K562 (cell line): ENCODE measurements around the gene LETM1. TPM values are rescaled to one million over a fixed set of nuclear protein-coding genes. Genes with fewer than 3 reads are reported as not detected.

Experiments used
- CCNT2 ChIP-seq: IDR thresholded peaks from 2 replicates; pipeline ENCODE4 v1.6.1; 2011; ENCODE audit warnings: borderline replicate concordance, low read depth, mild to moderate bottlenecking, moderate library complexity, mixed read lengths, low read length; ENCODE audit not compliant: insufficient read length; ENCODE audit errors: extremely low read depth
- CHCHD3 ChIP-seq: fragments of 250-450 bp; sonication (Bioruptor Pico); IDR thresholded peaks from 2 replicates; pipeline ENCODE4 v2.1.2; 2022; ENCODE audit warnings: mild to moderate bottlenecking
- HMGN3 ChIP-seq: IDR thresholded peaks from 2 replicates; pipeline ENCODE4 v1.6.1; 2011; ENCODE audit warnings: borderline replicate concordance, low read depth, mild to moderate bottlenecking, mixed read lengths, low read length; ENCODE audit not compliant: insufficient read length; ENCODE audit errors: extremely low read depth
- NRF1 ChIP-seq, 2 experiments: fragments of 450-650 bp; IDR thresholded peaks in 1 of 2; conservative IDR thresholded peaks in 1 of 2; 2 replicates each; pipeline ENCODE4 v1.6.1; 2014; ENCODE audit warnings: mild to moderate bottlenecking in 2 of 2
- POLR2G ChIP-seq: fragments of 200-400 bp; formaldehyde crosslinking; IDR thresholded peaks from 2 replicates; pipeline ENCODE4 v1.6.1; 2017; ENCODE audit warnings: low read depth, mild to moderate bottlenecking, antibody characterized with exemption, low read length, moderate library complexity
- SMARCA4 ChIP-seq: fragments of 450-650 bp; IDR thresholded peaks from 2 replicates; pipeline ENCODE4 v1.6.1; 2016
- UBTF ChIP-seq, 2 experiments: IDR thresholded peaks; 2 replicates each; pipeline ENCODE4 v1.6.1; 2012; ENCODE audit warnings: improper control_type of control experiment in 2 of 2, low read depth in 2 of 2, low read length in 2 of 2, borderline replicate concordance in 1 of 2
- ZNF263 ChIP-seq: sonication (generic); formaldehyde crosslinking; IDR thresholded peaks from 2 replicates; pipeline ENCODE4 v1.8.0; 2022; ENCODE audit warnings: mild to moderate bottlenecking, missing genetic modification reagents, borderline replicate concordance
- ZNF57 ChIP-seq: fragments of 450-650 bp; formaldehyde crosslinking; IDR thresholded peaks from 2 replicates; pipeline ENCODE4 v1.4.0; 2020; ENCODE audit warnings: mild to moderate bottlenecking, moderate library complexity
- ZNF639 ChIP-seq, 2 experiments: fragments of 200-800 bp in 1 of 2; sonication (Bioruptor generic) in 1 of 2; sonication (generic) in 1 of 2; formaldehyde crosslinking in 1 of 2; IDR thresholded peaks in 1 of 2; conservative IDR thresholded peaks in 1 of 2; 2 replicates each; pipeline versions ENCODE4 v1.5.0 to v1.6.1; 2016 to 2020; ENCODE audit warnings: missing compliant biosample characterization in 1 of 2, missing genetic modification characterization in 1 of 2, missing genetic modification reagents in 1 of 2
- polyA plus RNA-seq, 8 experiments: library from polyadenylated mRNA; depleted of rRNA in 4 of 8; stranded (reverse) in 5 of 8; unstranded in 3 of 8; fragments of >200 nt; fragmentation: Nextera tagmentation in 2 of 8; fragmentation: Illumina TruSeq in 1 of 8; extraction: Ambion mirVana in 2 of 8; extraction: Trizol in 1 of 8; gene quantifications; 2 replicates each; pipeline versions ENCODE4 v1.2.1 to v1.2.3, GENCODE V29; 2011 to 2014; ENCODE audit warnings: inconsistent platforms in 1 of 8, missing spikeins in 1 of 8
- total RNA-seq, 7 experiments: library from RNA; depleted of rRNA in 6 of 7; stranded (reverse); fragments of >200 nt in 6 of 7; fragmentation: Illumina TruSeq in 2 of 7; extraction: Trizol in 2 of 7; gene quantifications; 2 replicates each; pipeline versions ENCODE4 v1.2.1 to v1.2.3, GENCODE V29; 2011 to 2021; ENCODE audit warnings: low replicate concordance in 1 of 7
- TF ChIP-seq, protein P1 (sequence below): conservative IDR thresholded peaks from 2 replicates; pipeline ENCODE4 v1.6.1; 2011; ENCODE audit warnings: low read depth, mild to moderate bottlenecking, low read length; ENCODE audit not compliant: control insufficient read depth
- TF ChIP-seq, protein P2 (sequence below): fragments of 250-450 bp; sonication (Bioruptor Pico); IDR thresholded peaks from 2 replicates; pipeline ENCODE4 v1.4.0; 2020; ENCODE audit warnings: mild to moderate bottlenecking, moderate library complexity
- TF ChIP-seq, protein P3 (sequence below): fragments of 250-450 bp; sonication (Bioruptor Pico); IDR thresholded peaks from 2 replicates; pipeline ENCODE4 v1.4.0; 2020

The LETM1 gene
- total and polyA plus RNA-seq, 9 of the 15 experiments (the other 6 are each of a cell fraction or from before 2014, with no cell fraction given): 3.9 to 109 (median 35.0) TPM

GRCh38 chr4:1793496-1793840 is 62.5 kb downstream of the LETM1 start (continued):
- peak; percentile 26; the same call in 1 of the 2 replicates for TF ChIP-seq ZNF263 (CRISPR knock-in tag)
- TF ChIP-seq UBTF (IDR thresholded peaks at IDR 0.05; ENCODE audit: borderline replicate concordance in 1 of 2, low read depth in 2 of 2, low read length in 2 of 2): 0 out of 4 replicates have a peak, but pooled peaks of 1 of the 2 experiments have one; percentile 26
- no peak for TF ChIP-seq CHCHD3 (CRISPR knock-in tag)
- TF ChIP-seq, protein P1, sequence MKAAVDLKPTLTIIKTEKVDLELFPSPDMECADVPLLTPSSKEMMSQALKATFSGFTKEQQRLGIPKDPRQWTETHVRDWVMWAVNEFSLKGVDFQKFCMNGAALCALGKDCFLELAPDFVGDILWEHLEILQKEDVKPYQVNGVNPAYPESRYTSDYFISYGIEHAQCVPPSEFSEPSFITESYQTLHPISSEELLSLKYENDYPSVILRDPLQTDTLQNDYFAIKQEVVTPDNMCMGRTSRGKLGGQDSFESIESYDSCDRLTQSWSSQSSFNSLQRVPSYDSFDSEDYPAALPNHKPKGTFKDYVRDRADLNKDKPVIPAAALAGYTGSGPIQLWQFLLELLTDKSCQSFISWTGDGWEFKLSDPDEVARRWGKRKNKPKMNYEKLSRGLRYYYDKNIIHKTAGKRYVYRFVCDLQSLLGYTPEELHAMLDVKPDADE: peak; percentile 43; the same call in 1 of the 2 replicates
- peak; percentile 39 for TF ChIP-seq POLR2G
- TF ChIP-seq ZNF57 (CRISPR knock-in tag): no peak
- TF ChIP-seq, protein P2, sequence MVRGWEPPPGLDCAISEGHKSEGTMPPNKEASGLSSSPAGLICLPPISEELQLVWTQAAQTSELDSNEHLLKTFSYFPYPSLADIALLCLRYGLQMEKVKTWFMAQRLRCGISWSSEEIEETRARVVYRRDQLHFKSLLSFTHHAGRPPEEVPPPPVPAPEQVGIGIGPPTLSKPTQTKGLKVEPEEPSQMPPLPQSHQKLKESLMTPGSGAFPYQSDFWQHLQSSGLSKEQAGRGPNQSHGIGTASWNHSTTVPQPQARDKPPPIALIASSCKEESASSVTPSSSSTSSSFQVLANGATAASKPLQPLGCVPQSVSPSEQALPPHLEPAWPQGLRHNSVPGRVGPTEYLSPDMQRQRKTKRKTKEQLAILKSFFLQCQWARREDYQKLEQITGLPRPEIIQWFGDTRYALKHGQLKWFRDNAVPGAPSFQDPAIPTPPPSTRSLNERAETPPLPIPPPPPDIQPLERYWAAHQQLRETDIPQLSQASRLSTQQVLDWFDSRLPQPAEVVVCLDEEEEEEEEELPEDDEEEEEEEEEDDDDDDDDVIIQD: no peak
- peak; percentile 35 for TF ChIP-seq CCNT2
- no peak for TF ChIP-seq SMARCA4
- TF ChIP-seq NRF1 (conservative IDR thresholded peaks at IDR 0.05 in 1 of 2, IDR thresholded peaks at IDR 0.05 in 1 of 2): no peak
- peak in 1 of 2 experiments; percentile 40; a peak in 1 of 4 replicates for TF ChIP-seq ZNF639 (CRISPR knock-in tag; conservative IDR thresholded peaks at IDR 0.05 in 1 of 2, IDR thresholded peaks at IDR 0.05 in 1 of 2)
- TF ChIP-seq, protein P3, sequence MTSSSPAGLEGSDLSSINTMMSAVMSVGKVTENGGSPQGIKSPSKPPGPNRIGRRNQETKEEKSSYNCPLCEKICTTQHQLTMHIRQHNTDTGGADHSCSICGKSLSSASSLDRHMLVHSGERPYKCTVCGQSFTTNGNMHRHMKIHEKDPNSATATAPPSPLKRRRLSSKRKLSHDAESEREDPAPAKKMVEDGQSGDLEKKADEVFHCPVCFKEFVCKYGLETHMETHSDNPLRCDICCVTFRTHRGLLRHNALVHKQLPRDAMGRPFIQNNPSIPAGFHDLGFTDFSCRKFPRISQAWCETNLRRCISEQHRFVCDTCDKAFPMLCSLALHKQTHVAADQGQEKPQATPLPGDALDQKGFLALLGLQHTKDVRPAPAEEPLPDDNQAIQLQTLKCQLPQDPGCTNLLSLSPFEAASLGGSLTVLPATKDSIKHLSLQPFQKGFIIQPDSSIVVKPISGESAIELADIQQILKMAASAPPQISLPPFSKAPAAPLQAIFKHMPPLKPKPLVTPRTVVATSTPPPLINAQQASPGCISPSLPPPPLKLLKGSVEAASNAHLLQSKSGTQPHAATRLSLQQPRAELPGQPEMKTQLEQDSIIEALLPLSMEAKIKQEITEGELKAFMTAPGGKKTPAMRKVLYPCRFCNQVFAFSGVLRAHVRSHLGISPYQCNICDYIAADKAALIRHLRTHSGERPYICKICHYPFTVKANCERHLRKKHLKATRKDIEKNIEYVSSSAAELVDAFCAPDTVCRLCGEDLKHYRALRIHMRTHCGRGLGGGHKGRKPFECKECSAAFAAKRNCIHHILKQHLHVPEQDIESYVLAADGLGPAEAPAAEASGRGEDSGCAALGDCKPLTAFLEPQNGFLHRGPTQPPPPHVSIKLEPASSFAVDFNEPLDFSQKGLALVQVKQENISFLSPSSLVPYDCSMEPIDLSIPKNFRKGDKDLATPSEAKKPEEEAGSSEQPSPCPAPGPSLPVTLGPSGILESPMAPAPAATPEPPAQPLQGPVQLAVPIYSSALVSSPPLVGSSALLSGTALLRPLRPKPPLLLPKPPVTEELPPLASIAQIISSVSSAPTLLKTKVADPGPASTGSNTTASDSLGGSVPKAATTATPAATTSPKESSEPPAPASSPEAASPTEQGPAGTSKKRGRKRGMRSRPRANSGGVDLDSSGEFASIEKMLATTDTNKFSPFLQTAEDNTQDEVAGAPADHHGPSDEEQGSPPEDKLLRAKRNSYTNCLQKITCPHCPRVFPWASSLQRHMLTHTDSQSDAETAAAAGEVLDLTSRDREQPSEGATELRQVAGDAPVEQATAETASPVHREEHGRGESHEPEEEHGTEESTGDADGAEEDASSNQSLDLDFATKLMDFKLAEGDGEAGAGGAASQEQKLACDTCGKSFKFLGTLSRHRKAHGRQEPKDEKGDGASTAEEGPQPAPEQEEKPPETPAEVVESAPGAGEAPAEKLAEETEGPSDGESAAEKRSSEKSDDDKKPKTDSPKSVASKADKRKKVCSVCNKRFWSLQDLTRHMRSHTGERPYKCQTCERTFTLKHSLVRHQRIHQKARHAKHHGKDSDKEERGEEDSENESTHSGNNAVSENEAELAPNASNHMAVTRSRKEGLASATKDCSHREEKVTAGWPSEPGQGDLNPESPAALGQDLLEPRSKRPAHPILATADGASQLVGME: no peak
- TF ChIP-seq HMGN3: peak; percentile 25
